GM19025 (cell line): Measurements from ENCODE around the gene SUPT5H.
A peak's percentile ranks its signal among the peaks of the same experiment; 100 is the strongest.

Experiments used
- ATAC-seq: cut with Tn5 transposase; IDR thresholded peaks from one replicate; pipeline ENCODE4 v1.9.1; 2021; ENCODE audit warnings: mild to moderate bottlenecking, low read depth, moderate library complexity; ENCODE audit not compliant: unreplicated experiment

SUPT5H gene

DNA sequence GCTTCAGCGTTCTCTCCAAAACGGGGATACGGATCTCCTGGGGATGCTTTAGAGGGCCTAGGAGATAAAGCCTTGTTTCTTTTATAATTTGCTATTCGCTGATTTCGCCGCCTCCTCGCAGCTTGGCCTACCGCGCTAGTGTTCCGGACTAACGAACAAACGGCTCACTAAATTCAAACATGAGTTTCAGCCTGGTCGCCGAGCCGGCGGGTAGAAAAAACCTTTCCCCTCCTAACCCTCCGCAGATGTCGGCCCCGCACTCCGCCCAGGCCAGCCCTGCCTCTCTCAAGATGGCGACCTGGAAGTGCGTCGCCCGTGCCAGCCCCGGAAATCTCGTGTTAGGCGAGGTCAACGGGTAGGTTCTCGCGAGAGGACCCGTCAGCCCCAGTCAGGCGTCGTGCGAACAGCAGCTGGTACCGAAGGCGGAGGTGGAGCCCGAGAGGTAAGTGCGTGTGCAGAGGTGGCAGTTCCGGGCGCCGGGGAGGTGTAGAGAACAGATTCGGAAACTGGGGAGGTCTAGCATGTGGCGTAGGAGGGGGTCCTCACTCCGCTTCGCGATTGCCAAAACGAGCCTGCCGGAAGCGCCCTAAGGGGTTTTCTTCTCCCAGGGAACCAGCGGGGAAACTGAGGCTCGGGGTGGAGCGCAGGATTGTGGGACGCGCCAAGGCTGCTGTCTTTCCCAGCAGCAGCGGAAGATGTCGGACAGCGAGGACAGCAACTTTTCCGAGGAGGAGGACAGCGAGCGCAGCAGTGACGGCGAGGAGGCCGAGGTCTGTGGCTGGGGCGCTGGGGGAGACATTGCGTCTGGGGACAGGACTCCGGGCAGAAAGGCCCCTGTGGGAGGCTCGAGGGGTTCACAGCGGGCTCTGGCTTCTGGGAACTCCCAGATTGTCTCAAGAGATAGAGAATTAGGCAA lies at the start of gene SUPT5H:
Gene SUPT5H, plus strand, starts transcription at position 387 of the 916 bp plus-strand sequence. Its CDS starts 309 bp downstream, at position 696.
- ATAC-seq: peak; percentile 81

DNA sequence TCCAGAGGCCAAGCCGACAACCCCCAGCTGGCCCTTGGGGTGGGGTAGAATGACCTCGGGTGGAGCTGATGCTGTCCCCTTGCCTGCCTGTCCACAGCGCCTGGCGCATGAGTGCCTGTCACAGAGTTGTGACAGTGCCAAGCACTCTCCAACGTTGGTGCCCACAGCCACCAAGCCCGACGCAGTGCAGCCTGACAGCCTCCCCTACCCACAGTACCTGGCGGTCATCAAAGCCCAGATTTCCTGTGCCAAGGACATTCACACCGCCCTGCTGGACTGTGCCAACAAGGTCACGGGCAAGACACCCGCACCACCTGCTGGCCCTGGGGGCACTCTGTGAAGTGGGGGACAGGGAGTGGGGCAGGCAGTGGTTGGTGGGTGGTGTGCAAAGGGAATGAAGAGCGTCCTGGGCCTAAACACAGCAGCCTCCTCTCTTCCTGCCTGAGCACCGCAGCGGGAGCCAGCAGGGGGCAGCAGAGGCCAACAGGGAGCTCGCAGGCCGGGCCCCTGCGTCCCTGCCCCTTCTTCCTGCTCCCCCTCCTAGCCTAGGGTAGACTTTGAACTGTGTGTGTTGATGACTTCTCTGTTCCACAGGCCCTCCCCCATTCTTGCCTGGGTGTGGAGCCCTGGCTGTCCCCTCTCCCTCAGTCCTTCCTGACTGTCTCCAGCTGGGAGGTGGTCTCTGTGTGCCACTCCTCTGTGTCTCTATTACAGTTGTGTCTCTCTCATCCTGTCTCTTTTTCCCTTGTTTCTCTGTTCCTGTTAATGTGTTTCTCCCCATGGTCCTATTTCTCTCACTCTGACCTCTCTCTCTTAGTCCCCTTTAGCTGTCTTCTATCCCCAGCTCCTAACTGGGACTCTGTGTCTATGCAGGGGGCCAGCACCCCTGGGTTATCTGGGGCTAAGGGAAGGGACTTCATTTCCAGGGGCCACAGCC lies 47.8 kb upstream of the SUPT5H start:
- no peak for ATAC-seq

DNA sequence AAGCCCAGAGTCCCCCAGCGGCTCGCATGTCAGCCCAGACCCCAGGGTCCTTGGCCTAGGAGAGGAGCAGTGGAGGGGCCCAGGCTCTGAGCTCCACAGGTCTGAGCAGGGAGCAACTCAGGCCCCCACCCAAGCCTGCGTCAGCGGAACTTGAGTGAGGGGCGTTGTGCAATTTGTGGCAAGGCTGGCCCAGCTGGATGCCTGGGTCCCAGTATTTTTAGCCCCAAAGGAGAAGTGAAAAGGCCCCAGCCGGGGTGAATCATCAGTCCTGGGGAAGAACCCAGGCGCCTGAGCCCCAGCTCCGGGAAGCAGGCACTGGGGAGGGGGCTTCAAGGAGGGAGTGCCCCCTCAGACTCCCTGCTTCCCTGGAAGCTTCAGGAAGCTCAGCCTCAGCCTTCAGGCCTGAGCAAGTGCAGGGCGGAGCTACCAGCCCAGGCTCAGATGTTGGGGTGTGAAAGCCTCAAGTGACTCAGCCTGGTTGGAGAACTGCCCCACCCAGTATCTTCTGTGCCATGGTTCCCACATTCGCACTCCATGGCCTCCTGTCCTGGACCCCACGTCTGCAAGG lies 47.0 kb upstream of the SUPT5H start:
- no peak for ATAC-seq

DNA sequence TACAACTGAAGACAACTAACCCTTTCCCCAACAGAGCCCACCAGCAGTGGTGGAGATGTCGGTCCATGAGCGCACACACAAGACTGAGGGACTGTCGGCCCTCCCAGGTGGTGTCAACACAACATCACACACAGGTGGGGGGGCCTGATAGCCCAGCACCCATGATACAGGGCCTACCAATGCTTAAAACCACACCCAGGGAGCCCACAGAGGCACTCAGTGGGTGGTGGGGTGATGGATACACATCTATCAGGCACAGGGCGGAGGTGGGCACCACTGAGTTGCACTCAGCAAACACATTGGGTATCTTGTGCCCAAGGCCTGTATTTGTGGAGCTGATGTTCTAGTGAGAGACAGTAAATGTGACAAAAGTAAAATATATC lies 45.7 kb upstream of the SUPT5H start:
- no peak for ATAC-seq

DNA sequence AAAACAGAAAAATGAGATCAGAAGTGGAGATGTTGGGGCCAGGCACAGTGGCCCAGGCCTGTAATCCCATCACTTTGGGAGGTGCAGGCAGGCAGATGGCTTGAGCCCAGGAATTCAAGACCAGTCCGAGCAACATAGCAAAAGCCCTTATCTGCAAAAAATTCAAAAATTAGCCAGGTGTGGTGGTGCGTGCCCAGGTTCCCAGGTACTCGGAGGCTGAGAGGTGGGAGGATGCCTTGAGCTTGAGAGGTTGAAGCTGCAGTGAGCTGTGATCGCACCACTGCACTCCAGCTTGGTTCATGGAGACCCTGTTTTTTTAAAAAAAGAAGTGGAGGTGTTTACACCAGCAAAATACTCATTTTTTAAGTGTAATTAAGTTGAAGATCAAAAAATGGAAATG lies 45.3 kb upstream of the SUPT5H start:
- no peak for ATAC-seq

DNA sequence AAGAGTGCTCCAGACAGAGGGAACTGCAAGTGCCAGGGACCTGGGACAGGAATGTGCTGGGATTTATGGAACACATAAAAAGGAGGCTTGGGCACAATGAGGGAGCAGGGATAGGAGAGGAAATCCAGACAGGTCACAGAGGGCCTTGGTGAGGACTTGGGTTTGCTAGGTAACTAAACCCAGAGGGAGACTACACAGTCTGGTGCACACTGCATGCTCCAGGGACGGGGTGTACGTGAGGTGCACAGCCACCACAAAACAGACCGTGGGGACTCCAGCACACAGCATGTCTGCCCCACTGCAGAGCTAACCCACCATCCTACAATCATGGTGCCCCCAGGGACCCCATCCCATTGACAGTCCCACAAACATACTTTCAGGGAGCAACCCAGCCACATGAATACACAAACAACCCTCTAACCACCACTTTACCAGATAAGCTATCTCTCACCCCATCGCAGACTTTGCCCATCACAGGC lies 44.3 kb upstream of the SUPT5H start:
- peak; percentile 12 for ATAC-seq

DNA sequence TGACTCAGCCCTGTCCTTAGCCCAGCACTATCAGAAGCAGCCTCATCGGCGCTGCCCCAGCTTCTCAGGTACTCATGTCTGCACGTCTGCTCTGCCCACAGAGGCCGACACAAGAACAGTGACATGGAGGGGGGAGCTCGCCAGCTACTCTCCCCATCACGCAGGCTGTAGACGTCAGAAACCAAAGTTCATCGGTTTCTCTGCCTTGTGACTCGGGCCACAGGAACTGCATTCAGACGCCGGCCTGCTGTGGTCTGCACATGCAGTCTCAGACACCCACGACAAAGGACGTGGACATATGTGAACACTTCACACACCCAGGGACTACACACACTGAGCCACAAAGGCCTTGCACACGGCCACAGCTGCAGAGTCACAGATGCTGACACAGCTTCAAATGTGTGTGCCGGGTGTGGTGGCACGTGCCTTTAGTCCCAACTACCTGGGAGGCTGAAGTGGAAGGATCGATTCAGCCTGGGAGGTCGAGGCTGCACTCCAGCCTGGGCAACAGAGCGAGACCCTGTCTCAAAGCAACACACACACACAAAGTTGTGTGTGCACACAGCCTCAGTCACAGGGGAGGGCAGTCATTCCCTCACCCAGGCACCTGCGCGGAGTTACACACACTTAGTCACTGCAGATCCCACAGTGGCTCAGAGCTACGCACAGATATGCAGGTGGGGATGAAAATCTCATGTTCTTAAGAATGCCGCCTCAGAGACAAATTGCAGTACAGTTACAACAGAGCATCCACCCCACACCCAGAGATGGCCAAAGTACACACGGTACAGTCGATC lies 43.6 kb upstream of the SUPT5H start:
- ATAC-seq: peak; percentile 24

DNA sequence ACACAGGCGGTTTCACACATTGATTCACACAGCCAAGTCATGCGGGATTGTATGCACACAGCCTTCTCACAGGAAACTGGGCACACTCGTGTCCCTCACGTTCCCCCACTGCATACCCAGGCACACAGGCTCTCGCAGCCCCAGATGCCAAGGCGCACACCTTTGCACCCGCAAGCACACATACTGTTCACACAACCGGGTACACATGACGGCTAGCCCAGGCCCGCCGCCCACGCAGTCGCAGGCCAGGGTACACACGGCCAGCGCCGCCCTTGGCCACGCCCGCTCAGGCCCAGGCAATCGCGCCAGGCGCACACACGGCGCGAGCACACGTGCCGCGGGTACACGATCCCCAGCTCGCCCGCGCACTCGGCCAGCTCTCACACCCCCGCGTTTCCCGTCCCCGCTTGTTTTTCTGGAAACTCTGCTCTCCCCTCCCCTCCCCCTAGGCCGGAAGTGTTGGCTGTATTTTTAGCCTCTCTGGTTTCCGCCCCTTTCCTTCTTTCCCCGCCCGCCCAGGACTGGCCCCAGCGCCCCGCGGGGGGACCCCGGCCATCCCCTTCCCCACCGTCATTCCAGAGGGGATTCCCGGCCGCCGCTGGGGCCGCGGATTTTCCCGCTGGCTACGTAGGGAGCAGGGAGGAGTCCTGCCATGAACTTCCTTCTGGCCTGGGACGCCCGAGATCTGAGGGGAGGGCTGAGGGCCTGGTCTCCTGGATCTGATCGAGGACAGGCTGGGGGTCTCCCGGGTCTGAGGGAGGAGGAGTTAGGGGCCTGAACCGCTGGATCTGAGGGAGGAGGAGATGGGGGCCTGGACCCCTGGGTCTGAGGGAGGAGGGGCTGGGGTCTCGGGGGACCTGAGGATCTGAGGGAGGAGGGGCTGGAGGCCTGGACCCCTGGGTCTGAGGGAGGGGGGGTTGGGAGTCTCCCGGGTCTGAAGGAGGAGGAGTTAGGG lies 42.8 kb upstream of the SUPT5H start:
- ATAC-seq: peak; percentile 23

DNA sequence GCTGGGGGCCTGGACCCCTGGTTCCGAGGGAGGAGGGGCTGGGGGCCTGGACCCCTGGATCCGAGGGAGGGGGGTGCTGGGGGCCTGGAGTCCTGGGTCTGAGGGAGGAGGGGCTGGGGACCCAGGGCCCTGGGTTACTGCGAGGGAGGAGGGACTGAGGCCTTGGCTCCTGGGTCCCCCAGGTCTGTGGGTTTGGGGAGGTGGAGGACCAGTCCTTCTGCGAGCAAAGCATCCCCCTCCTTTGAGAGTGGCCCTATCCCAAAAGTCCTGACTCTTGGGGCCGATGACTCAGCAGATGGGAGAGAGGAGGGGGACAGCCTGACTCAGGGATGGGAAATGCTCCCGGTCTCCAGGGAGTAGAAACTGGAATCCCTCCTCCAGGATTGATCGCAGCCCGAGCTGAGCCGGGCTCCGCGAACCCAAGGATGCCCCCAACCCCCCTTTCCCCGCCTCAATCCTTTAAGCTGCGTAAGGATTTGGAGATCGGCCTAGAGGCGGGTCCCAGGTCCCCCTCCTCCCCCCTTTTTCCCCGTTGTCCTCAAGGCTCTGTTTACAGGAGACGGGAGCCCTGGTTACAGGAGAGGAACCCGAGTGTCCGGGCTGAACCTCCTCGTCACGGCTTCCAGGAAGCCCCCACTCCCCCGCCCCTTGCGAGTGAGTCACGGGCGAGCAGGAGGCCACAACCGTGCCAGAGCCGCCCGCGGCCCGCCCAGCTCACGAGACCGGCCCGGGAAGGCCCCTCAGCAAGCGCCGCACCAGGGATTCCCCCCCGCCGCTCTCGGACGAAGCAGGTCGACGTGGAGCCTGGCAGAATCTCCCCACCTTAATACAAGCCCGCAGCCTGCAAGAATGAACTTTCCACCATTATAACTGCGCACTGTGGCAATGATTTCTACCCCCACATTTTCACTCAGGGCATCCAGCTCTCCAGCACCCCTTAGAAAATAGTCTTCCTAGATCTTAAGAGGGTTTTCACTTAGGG lies 41.8 kb upstream of the SUPT5H start:
- no peak for ATAC-seq

DNA sequence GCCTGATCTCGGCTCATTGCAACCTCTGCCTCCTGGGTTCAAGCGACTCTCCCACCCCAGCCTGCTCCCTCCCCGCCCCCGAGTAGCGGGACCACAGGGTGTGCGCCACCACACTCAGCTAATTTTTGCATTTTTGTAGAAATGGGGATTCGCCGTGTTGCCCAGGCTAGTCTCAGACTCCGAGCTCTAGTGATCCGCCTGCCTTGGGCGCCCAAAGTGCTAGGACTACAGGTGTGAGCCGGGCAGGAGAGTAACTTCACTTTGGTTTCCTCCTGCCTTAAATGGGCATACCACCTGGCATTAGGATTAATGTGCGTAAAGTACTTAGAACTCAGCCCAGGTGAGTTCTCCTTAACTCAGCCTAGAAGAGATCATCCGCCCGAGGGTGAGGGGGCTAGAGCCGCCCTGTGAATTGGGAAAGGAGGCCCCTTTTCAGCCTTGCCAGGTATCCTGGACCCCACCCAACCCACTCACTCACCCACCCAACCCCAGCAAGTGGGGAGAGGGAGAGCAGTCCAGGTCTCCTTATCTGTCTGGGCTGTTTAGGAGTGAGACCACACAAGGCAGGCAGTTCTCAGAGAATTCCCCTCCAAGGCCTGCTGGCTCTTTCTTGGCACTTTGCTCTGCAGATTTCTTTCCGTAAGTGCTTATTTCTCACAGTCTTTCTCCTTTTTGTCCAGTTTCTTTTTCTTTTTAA lies 40.0 kb upstream of the SUPT5H start:
- no peak for ATAC-seq

DNA sequence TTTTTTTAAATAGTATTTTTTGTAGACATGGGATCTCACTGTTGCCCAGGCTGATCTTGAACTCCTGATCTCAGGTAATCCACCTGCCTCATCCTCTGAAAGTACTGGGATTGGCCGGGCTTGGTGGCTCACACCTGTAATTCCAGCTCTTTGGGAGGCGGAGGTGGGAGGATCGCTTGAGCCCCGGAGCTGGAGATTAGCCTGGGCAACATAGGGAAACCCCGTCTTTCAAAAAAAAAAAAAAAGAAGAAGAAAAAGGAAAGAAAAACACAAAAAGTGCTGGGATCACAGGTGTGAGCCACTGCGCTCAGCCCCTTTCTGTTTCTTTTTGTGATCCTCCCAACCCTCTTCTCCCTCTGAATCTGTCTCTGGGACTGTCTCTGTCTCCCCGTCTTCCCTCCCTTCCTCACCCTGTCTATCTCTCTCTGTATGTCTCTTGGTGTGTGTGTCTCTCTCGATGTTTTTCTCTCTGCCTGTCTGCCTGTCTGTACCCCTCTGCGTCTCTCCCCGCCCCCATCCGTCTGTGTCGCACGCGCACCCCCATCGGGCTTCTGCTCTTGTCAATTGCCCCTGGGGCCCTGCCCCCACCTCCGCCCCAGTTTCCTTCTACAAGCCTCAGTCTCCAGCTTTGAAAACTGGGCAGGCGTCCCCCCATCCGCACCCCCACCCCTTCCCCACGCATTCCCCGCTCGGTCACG lies 39.3 kb upstream of the SUPT5H start:
- ATAC-seq: no peak

DNA sequence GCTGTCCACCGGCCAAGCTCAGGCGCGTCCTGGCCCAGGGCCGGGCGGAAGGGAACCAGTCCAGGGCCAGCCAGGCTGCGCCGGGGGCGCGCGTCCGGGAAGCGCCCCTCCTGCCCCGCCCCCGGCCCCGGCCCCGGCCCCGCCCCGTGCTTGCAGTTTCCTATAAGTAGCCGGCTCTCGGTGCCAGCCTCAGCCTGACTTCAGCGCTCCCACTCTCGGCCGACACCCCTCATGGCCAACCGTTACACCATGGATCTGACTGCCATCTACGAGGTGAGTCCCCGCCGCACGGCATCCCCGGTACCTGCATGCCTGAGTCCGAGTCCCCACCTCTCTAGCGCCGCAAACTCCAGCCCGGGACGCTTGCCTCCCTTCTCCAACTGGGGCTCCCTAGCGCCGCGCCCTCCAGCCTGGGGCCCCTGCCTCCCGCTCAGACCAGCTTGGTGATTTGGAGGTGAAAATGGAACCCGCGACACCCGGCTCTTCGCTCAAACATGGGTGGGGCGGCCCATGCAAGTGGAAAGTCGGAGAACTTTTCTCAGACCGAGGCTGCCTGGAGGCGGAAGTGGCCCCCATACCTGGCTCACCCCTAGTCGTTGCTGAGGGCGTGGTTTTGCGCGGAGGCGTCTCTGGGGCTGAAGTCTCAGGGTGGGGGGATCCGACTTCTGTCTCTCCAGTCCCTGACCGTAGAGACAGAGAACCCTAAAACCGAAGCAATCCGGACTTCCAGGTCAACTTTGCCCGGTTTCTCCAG lies 38.5 kb upstream of the SUPT5H start, which contains the start of gene ZFP36:
Gene ZFP36, plus strand, starts transcription at position 192 of the 754 bp plus-strand sequence. Its CDS starts 58 bp downstream, at position 250.
- no peak for ATAC-seq

DNA sequence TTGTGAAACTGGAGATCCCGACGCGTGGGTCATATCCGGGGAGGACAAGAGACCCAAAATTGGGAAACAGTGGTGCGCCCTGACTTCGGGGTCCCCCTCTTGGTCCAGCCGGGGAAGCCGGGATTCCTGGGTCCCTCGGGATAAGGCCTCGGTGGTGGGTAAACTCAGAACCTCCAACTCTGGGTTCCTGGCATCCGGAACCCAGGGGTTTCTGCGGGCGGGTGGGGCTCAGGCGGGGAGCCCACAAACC lies 38.0 kb upstream of the SUPT5H start:
- no peak for ATAC-seq

DNA sequence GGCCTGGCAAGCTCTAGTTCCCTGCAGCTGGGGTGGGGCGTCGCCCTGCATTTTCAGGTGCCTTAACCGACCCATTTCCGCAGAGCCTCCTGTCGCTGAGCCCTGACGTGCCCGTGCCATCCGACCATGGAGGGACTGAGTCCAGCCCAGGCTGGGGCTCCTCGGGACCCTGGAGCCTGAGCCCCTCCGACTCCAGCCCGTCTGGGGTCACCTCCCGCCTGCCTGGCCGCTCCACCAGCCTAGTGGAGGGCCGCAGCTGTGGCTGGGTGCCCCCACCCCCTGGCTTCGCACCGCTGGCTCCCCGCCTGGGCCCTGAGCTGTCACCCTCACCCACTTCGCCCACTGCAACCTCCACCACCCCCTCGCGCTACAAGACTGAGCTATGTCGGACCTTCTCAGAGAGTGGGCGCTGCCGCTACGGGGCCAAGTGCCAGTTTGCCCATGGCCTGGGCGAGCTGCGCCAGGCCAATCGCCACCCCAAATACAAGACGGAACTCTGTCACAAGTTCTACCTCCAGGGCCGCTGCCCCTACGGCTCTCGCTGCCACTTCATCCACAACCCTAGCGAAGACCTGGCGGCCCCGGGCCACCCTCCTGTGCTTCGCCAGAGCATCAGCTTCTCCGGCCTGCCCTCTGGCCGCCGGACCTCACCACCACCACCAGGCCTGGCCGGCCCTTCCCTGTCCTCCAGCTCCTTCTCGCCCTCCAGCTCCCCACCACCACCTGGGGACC lies 37.6 kb upstream of the SUPT5H start:
- ATAC-seq: no peak
